Skin of body (tissue), 2 donors: ENCODE data around the gene NTRK2. TPM values are rescaled to one million over a fixed set of nuclear protein-coding genes. Genes with fewer than 3 reads are reported as not detected.
"Not testable (repeated sequence)": the region's sequence is repeated elsewhere in the genome, so short reads cannot be mapped to it uniquely, and the experiment has no call there.

Experiments used
- DNase-seq: peaks from one replicate; lab custom pipeline; 2025; lab: John Stamatoyannopoulos, UW
- total RNA-seq: library from RNA; depleted of rRNA; stranded (reverse); fragments of >200 nt; gene quantifications from one replicate; pipeline ENCODE4 v1.2.3, GENCODE V29; 2014

The NTRK2 gene
- total RNA-seq, 1 donor from 2014 or later, result 35.3 TPM

GRCh38 chr9:84880835-84881234, 211.3 kb downstream of the NTRK2 start:
- DNase-seq, result no peak

- no peak for DNase-seq
Observed at GRCh38 chr9:84886866-84887265, 217.3 kb downstream of the NTRK2 start.

GRCh38 chr9:84891924-84892323, 222.4 kb downstream of the NTRK2 start:
- peak; percentile 10 for DNase-seq

GRCh38 chr9:84893419-84894128, 224.0 kb downstream of the NTRK2 start:
- no peak for DNase-seq

- no peak for DNase-seq
Observed at GRCh38 chr9:84894859-84895258, 225.3 kb downstream of the NTRK2 start.

- DNase-seq, result no peak
Observed at GRCh38 chr9:84897362-84898094, 228.0 kb downstream of the NTRK2 start.

GRCh38 chr9:84898188-84898587, 228.7 kb downstream of the NTRK2 start:
- no peak for DNase-seq

GRCh38 chr9:84898618-84899017, 229.1 kb downstream of the NTRK2 start:
- DNase-seq, result not testable (repeated sequence)

- no peak for DNase-seq
Observed at GRCh38 chr9:84899326-84899725, 229.8 kb downstream of the NTRK2 start.

- DNase-seq, result no peak
Observed at GRCh38 chr9:84900421-84900820, 230.9 kb downstream of the NTRK2 start.

GRCh38 chr9:84903963-84904362, 234.4 kb downstream of the NTRK2 start:
- no peak for DNase-seq

- no peak for DNase-seq
Observed at GRCh38 chr9:84916769-84917168, 247.2 kb downstream of the NTRK2 start.

GRCh38 chr9:84917366-84918070, 248.0 kb downstream of the NTRK2 start:
- DNase-seq, result no peak

GRCh38 chr9:84919440-84919839, 249.9 kb downstream of the NTRK2 start:
- DNase-seq, result no peak

GRCh38 chr9:84921175-84921574, 251.6 kb downstream of the NTRK2 start:
- DNase-seq, result no peak

GRCh38 chr9:84922051-84922450, 252.5 kb downstream of the NTRK2 start:
- DNase-seq, result no peak

GRCh38 chr9:84924266-84924665, 254.7 kb downstream of the NTRK2 start:
- no peak for DNase-seq

GRCh38 chr9:84925225-84925872, 255.8 kb downstream of the NTRK2 start:
- no peak for DNase-seq

- no peak for DNase-seq
Observed at GRCh38 chr9:84926793-84927192, 257.3 kb downstream of the NTRK2 start.

- no peak for DNase-seq
Observed at GRCh38 chr9:84928419-84928818, 258.9 kb downstream of the NTRK2 start.

GRCh38 chr9:84929068-84929467, 259.5 kb downstream of the NTRK2 start:
- no peak for DNase-seq
